Retinal pigment epithelial cell (primary cell): ENCODE measurements around the gene PHACTR3.

Experiments used
- DNase-seq: peaks from one replicate; pipeline ENCODE4 v3.0.0-alpha.2; 2010; ENCODE audit warnings: low read depth
- H3K4me3 ChIP-seq: 2 replicates; pipeline ENCODE4 v1.5.1; 2011; ENCODE audit warnings: mild to moderate bottlenecking, low read length, control low read depth, moderate library complexity
- CTCF ChIP-seq: conservative IDR thresholded peaks from 2 replicates; pipeline ENCODE4 v1.5.1; 2011; ENCODE audit warnings: low read depth, low read length, control low read depth, inconsistent platforms

The PHACTR3 gene

GRCh38 chr20:59782986-59783640 is 178.8 kb downstream of the PHACTR3 start:
- no peak overlapping the region for H3K4me3 ChIP-seq
- peak; percentile 3 for DNase-seq
- TF ChIP-seq CTCF = peak; percentile 98

GRCh38 chr20:59783641-59784010 is 179.3 kb downstream of the PHACTR3 start:
- no peak overlapping the region for H3K4me3 ChIP-seq
- DNase-seq = no peak
- TF ChIP-seq CTCF = no peak

GRCh38 chr20:59784365-59784764 is 180.0 kb downstream of the PHACTR3 start:
- H3K4me3 ChIP-seq = no peak overlapping the region
- no peak for DNase-seq
- no peak for TF ChIP-seq CTCF

GRCh38 chr20:59784791-59785668 is 180.7 kb downstream of the PHACTR3 start:
- no peak for DNase-seq
- TF ChIP-seq CTCF = no peak
- H3K4me3 ChIP-seq = no peak overlapping the region

- no peak overlapping the region for H3K4me3 ChIP-seq
- no peak for DNase-seq
- no peak for TF ChIP-seq CTCF
These were observed 181.3 kb downstream of the PHACTR3 start for GRCh38 chr20:59785669-59785959.

- TF ChIP-seq CTCF = no peak
- no peak for DNase-seq
These were observed 181.9 kb downstream of the PHACTR3 start for GRCh38 chr20:59785986-59786795.

More at GRCh38 chr20:59785986-59786795, 181.9 kb downstream of the PHACTR3 start:
- H3K4me3 ChIP-seq = no peak overlapping the region
